Left renal cortex interstitium (tissue), 4 donors: ENCODE results near the gene ARHGAP12. TPM values are rescaled to one million over a fixed set of nuclear protein-coding genes. Genes with fewer than 3 reads are reported as not detected.
A peak's percentile ranks its signal among the peaks of the same experiment; 100 is the strongest.

ENCODE experiments used
- DNase-seq, 4 donors: peaks; one replicate each; pipeline ENCODE4 v3.0.0-alpha.2; 2013; ENCODE audit warnings: low read depth in 4 of 4, low spot score in 2 of 4, missing footprints in 1 of 4
- polyA plus RNA-seq, 4 donors: library from polyadenylated mRNA; unstranded; fragments of 120-200 nt; gene quantifications; one replicate each; pipeline ENCODE4 v1.2.1, GENCODE V29; 2013; ENCODE audit not compliant: insufficient read length in 4 of 4

ARHGAP12 gene
- polyA plus RNA-seq, 4 donors, result 26.5 to 51.6 (median 33.5) TPM

DNA sequence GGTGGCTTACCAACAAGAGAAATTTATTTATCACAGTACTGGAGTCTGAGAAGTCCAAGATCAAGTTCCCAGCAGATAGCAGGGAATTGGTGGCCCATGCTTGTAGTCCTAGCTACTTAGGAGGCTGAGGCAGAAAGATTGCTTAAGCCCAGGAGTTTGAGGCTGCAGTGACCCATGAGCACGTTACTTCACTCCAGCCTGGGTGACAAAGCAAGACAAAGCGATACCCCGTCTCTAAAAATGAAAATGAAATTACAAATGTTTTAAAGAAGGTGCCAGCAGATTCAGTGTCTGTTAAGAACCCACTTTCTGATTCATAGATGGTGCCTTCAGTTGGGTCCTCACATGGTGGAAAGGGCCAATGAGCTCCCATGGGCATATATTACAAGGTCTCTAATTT lies 20.6 kb upstream of the ARHGAP12 start:
- DNase-seq, result no peak

DNA sequence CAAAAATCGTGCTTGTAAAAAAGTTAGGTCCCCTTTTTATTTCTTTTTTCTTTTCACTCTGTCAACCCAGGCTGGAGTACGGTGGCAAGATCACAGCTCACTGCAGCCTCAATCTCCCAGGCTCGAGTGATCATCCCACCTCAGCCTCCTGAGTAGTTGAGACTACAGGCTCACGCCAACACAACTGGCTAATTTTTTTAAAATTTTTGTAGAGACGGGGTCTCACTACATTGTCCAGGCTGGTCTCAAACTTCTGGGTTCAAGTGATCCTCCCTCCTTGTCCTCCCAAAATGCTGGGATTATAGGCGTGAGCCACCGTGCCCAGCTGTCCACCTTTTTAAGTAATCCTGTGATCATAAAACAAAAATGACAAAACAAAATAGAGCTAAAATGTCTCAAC lies 19.4 kb upstream of the ARHGAP12 start:
- no peak for DNase-seq

DNA sequence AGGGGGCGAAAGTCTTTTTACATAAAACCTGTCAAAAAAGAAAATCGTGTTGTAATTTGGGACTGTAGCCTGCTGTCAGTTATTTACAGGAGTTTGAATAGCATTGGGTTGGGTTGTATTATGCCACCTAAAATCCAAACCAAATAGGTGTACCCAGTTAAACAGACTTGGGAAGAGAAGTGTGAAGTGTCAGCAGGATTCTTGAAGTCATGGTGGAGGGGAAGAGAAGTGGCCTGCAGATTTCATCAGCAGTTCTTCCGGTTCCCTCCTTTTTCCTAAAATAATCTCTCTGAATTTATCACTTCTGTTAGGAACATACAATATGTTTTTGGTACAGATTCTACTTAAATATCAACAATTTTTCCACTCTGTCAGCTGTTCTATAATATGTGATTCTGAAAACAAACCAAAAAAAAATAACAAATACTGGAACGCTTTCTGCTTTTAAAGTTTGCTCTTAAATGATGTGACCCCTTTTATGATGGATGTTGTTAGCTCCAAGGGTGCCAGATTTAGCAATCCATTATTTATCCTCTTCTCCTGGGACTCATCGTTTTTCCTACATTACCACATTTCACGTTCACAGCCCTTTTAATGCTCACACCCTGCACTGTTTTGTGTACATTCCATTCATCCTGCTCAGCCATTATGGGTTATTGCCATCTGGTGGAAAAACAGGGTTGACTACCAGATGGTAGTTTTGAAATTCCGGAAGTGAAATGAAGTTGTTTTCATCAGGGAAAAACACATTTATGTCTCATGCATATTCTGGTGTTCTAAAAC lies 18.7 kb upstream of the ARHGAP12 start:
- peak in 2 of 4 donors; percentile 18 to 44 for DNase-seq

DNA sequence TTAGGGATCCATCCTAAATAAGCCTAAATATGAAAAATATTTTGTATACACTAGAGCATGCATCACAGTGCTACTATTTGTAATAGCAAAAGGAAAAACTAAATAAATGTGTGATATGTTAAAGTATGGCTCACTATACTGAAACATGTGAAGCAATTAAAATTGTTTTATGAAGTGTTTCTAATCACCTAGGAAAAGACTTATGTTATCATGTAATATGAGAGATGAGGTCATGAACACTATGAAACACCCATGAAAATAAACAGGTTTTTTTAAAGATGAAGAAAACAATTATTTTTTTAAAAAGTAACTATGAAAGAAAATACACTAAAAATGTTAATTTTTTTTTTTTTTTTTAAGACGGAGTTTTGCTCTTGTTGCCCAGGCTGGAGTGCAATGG lies 16.8 kb upstream of the ARHGAP12 start:
- DNase-seq, result no peak

GRCh38 chr10:31944071-31944433 lies 15.4 kb upstream of the ARHGAP12 start:
- DNase-seq, result no peak

DNA sequence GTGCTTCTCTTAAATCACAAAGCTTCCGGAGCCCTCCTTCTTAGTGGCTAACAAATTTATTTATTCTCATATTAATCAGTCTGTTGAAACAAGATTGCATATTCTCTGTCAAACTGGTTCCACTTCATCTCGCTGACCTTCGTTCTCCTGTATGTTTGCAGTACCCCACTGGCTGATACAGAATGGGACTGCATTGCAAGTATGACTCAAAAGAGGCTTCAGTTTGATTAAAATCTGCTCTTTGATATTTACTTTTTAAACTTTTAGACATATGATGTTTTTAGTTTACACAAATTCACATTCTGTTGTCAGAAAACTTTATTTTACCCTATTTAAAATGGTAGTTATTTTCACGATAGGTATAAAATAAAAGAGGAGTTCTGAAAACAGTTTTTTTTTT lies 14.3 kb upstream of the ARHGAP12 start:
- DNase-seq, result no peak

DNA sequence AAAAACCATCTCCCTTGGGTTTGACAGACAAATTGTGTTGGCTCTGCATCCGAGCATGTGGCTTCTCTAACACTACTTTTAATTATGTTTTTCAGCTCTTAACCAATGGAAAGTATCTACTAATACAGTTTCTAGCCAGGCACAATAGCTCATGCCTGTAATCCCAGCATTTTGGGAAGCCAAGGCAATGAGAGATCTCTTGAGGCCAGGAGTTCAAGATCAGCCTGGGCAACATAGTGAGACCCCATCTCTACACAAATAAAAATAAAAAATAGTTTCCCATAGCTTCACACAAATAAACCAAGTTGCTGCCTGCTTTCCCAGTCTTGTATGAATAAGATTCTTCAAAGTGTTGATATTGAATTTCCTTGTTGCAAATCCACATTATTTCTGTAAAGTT lies 13.8 kb upstream of the ARHGAP12 start:
- DNase-seq, result no peak

- no peak for DNase-seq
Observed at GRCh38 chr10:31940839-31941653, 12.4 kb upstream of the ARHGAP12 start.

GRCh38 chr10:31939797-31940708 lies 11.4 kb upstream of the ARHGAP12 start:
- DNase-seq, result no peak

DNA sequence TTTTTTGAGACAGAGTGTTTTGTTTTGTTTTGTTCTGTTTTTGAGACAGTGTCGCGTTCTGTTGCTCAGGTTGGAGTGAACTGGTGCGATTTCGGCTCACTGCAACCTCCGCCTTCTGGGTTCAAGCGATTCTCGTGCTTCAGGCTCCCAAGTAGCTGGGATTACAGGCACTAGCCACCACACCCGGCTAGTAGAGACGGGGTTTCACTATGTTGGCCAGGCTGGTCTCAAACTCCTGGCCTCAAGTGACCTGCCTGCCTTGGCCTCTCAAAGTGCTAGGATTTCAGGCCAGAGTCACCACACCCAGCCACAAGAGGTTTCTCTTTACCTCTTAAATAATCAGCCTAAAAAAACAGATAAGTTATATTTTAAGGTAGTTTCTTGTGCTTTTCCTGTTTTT lies 8.7 kb upstream of the ARHGAP12 start:
- no peak for DNase-seq

DNA sequence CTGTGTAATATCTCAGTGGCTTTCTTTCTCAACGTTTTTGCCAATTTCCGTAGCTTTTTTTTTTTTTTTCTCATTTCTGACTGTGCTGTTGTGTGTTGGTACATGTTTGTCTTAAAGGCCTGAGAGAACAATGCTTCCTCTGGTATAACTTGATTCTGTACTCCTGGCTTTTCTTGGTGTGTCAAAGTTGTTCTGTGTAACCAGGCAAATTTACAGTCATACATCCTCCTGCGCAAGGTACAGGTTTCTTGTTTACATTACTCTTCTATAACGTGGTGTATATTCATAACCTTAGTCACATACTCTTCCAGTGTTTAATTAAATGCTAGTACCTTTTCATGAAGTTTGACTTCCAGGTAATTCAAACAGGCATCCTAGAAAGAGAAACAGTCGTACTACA lies 8.3 kb upstream of the ARHGAP12 start:
- no peak for DNase-seq

DNA sequence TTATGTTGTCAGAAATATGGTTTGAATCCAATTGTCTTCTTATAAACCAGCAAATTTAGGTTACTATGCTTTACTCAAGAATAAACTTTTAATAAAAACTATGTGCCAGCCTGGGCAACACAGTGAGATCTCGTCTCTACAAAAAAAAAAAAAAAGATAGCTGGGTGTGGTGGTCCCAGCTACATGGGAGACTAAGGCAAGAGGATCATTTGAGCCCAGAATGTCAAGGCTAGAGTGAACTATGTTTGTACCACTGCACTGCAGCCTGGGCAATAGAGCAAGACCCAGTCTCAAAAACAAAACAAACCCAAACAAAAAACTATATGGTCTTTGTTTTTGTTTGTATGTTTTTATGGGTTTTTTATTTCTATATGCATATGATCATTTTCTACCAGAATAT lies 7.5 kb upstream of the ARHGAP12 start:
- DNase-seq, result no peak

DNA sequence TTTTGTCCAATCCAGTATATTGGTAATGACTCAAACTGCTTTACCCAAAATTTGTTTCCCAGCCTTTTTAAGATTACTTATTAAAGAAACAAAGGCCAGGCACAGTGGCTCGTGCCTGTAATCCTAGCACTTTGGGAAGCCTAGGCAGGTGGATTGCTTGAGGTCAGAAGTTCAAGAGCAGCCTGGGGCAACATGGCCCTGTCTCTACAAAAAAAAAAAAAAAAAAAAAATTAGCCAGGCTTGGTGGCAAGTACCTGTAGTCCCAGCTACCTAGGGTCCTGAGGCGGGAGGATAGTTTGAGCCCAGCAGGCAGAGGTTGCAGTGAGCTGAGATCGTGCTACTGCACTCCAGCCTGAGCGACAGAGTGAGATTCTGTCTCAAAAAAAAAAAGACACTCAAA lies 7.0 kb upstream of the ARHGAP12 start:
- DNase-seq, result no peak

- no peak for DNase-seq
Observed at GRCh38 chr10:31932838-31933237, 4.2 kb upstream of the ARHGAP12 start.

GRCh38 chr10:31930856-31931255 lies 2.2 kb upstream of the ARHGAP12 start:
- no peak for DNase-seq

- peak in 1 of 4 donors; percentile 7 for DNase-seq
Observed at GRCh38 chr10:31930023-31930751, 1.6 kb upstream of the ARHGAP12 start.

DNA sequence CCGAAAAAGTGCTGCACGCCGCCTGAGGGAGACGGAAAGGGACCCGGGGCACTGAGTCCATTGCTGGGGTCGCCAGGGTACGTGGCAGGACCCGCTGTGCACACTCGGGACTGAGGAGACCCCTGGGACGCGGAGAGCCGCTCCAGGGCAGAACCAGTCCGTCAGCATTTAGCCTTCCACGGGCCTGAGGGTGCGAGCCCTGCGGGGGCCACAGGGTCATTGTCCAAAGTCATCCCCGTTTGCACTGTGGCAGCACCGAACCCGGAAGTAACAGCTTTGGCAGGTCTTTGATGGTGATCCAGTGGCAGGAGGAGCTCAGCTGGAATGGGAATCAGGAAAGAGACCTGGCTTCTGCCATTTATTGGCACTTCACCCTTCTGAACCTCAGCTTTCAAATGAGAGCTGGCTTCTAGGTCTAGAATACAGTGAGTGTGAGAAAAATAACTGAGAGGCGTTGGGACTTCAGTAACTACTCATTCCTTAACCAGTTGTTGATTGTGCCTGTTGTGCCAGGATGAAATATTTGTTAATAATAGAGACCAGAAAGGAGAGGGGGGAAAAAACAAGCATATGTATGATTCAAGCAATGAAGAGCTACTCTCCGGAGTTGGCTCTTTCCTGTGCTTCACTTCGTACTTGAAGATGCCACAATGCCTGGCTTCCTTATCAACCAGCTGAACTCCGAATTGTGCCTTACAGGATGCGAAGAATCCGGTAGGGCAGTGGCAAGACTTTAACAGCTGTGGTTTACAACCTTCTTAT lies 811 bp upstream of the ARHGAP12 start:
- DNase-seq, result peak in 3 of 4 donors; percentile 15 to 39 (median 16)

DNA sequence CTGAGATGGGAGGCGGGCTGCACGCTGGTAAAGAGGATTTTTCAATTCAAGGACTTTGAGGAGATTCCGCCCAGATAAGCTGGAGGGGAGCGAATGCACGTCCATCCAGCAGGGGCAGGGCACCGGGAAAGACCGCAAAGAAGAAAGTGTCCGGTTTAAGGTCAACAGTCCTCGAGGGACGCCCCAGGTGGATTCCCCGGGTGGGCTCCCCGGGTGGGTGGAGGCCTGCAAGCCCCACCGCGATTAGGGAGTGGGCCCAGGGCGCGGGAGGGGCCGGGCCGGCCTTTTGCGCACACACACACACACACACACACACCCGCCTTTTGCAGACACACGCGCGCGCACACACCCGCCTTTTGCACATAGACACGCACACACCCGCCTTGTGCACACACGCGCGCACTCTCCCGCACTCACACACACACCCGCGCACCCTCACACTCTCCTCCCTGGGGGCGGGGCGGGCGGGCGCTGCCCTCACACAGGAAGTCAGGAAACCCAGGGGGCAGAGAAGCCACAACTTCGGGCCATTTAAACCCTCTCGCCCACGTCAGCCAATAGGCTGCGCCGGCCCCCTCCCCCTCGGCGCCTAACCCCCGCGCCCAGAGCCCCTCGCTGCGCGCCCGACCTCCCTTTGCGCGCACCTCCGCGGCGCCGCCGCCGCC lies 615 bp downstream of the ARHGAP12 start:
- DNase-seq, result peak; percentile 26 to 68 (median 50)

DNA sequence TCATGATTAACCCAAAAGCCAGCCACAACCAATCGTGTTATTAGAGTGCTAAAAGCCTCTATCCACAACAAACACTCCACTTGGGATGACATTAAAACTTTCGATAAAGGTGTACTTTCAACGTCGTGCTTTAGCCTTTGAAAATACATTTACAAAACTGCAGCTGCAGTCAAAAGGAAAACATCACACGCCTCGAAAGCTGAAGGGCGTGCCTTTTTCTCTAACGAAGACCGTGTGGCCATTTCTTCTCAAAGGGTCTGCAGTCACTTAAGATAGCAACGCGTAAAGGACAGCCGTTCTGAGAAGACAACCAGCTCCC lies 1.1 kb downstream of the ARHGAP12 start:
- no peak for DNase-seq
